Right hindlimb (tissue), 1 donor: Measurements from ENCODE around the gene TP73.
A peak's percentile ranks its signal among the peaks of the same experiment; 100 is the strongest.

Source experiments
- DNase-seq: peaks from one replicate; pipeline ENCODE4 v3.0.0-alpha.2; 2018

TP73 gene

GRCh38 chr1:3656450-3657095 lies 4.3 kb downstream of the TP73 start:
- DNase-seq, result no peak

- no peak for DNase-seq
Measured at GRCh38 chr1:3657096-3657475, 4.8 kb downstream of the TP73 start.

GRCh38 chr1:3657578-3658230 lies 5.4 kb downstream of the TP73 start:
- DNase-seq, result no peak

- peak; percentile 5 for DNase-seq
Measured at GRCh38 chr1:3658231-3658615, 5.9 kb downstream of the TP73 start.

- DNase-seq, result no peak
Measured at GRCh38 chr1:3659093-3659492, 6.8 kb downstream of the TP73 start.

- DNase-seq, result no peak
Measured at GRCh38 chr1:3660704-3661103, 8.4 kb downstream of the TP73 start.

- DNase-seq, result no peak
Measured at GRCh38 chr1:3661631-3662030, 9.3 kb downstream of the TP73 start.

GRCh38 chr1:3662080-3662671 lies 9.9 kb downstream of the TP73 start:
- DNase-seq, result peak; percentile 11

- peak; percentile 6 for DNase-seq
Measured at GRCh38 chr1:3663999-3664699, 11.8 kb downstream of the TP73 start.

GRCh38 chr1:3664700-3665375 lies 12.5 kb downstream of the TP73 start:
- peak; percentile 13 for DNase-seq

GRCh38 chr1:3668148-3668547 lies 15.8 kb downstream of the TP73 start:
- peak; percentile 11 for DNase-seq

GRCh38 chr1:3668585-3669300 lies 16.4 kb downstream of the TP73 start:
- DNase-seq, result peak; percentile 57

- DNase-seq, result peak; percentile 15
Measured at GRCh38 chr1:3669421-3669821, 17.1 kb downstream of the TP73 start.

- DNase-seq, result peak; percentile 4
Measured at GRCh38 chr1:3669971-3670431, 17.7 kb downstream of the TP73 start.

- peak; percentile 9 for DNase-seq
Measured at GRCh38 chr1:3670823-3671265, 18.5 kb downstream of the TP73 start.

GRCh38 chr1:3671371-3672180 lies 19.3 kb downstream of the TP73 start:
- DNase-seq, result peak; percentile 21

GRCh38 chr1:3672231-3672970 lies 20.1 kb downstream of the TP73 start:
- peak; percentile 11 for DNase-seq

GRCh38 chr1:3672971-3673361 lies 20.6 kb downstream of the TP73 start:
- peak; percentile 5 for DNase-seq

GRCh38 chr1:3673381-3674099 lies 21.2 kb downstream of the TP73 start:
- no peak for DNase-seq
